ENCODE data around the gene WDR38.

DNA sequence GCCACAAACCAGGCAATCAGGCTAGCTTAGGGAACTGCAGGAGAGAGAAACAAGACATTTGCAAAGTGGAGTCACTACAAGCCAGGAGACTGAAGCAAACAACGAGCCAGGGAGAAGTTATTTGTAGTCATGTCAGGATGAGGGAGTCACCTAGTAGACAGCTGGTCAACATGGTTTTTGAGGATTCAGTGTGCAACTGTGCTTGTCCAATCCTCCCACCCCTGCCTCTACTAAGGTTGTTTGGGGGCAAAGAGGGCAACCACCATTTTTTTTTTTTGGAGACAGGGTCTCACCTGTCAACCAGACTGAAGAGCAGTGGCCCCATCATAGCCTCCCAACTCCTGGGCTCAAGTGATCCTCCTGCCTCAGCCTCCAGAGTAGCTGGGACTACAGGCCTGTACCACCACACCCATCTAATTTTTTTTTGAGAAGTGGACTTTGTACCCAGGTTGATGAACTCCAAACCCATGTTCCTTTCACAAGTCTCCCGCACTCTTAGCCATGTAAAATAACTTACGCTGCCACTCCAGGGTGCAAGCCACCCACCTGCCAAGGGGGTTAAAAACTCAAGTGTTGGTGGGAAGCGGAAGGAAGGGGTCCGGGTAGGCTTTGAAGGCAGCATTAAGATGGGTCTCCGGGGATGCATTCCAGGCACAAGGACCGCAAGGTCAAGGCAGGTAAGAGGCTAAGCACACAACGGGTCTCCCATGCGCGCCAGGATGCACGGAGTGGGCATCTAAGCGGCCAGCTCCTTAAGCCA, 7.5 kb downstream of the WDR38 start:
- TF ChIP-seq, protein P1, sequence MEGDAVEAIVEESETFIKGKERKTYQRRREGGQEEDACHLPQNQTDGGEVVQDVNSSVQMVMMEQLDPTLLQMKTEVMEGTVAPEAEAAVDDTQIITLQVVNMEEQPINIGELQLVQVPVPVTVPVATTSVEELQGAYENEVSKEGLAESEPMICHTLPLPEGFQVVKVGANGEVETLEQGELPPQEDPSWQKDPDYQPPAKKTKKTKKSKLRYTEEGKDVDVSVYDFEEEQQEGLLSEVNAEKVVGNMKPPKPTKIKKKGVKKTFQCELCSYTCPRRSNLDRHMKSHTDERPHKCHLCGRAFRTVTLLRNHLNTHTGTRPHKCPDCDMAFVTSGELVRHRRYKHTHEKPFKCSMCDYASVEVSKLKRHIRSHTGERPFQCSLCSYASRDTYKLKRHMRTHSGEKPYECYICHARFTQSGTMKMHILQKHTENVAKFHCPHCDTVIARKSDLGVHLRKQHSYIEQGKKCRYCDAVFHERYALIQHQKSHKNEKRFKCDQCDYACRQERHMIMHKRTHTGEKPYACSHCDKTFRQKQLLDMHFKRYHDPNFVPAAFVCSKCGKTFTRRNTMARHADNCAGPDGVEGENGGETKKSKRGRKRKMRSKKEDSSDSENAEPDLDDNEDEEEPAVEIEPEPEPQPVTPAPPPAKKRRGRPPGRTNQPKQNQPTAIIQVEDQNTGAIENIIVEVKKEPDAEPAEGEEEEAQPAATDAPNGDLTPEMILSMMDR (IDR thresholded peaks at IDR 0.05) = no peak
- no peak for TF ChIP-seq SIN3A (IDR thresholded peaks at IDR 0.05; ENCODE audit: borderline replicate concordance, insufficient read depth, low read depth, low read length)
- TF ChIP-seq, protein P2, sequence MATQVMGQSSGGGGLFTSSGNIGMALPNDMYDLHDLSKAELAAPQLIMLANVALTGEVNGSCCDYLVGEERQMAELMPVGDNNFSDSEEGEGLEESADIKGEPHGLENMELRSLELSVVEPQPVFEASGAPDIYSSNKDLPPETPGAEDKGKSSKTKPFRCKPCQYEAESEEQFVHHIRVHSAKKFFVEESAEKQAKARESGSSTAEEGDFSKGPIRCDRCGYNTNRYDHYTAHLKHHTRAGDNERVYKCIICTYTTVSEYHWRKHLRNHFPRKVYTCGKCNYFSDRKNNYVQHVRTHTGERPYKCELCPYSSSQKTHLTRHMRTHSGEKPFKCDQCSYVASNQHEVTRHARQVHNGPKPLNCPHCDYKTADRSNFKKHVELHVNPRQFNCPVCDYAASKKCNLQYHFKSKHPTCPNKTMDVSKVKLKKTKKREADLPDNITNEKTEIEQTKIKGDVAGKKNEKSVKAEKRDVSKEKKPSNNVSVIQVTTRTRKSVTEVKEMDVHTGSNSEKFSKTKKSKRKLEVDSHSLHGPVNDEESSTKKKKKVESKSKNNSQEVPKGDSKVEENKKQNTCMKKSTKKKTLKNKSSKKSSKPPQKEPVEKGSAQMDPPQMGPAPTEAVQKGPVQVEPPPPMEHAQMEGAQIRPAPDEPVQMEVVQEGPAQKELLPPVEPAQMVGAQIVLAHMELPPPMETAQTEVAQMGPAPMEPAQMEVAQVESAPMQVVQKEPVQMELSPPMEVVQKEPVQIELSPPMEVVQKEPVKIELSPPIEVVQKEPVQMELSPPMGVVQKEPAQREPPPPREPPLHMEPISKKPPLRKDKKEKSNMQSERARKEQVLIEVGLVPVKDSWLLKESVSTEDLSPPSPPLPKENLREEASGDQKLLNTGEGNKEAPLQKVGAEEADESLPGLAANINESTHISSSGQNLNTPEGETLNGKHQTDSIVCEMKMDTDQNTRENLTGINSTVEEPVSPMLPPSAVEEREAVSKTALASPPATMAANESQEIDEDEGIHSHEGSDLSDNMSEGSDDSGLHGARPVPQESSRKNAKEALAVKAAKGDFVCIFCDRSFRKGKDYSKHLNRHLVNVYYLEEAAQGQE (IDR thresholded peaks at IDR 0.05; ENCODE audit: insufficient read depth in 1 of 2, low read depth in 2 of 2, low read length in 1 of 2) = no peak

All from Panc1 (cell line).